ENCODE data around the gene MAST3.

DNA sequence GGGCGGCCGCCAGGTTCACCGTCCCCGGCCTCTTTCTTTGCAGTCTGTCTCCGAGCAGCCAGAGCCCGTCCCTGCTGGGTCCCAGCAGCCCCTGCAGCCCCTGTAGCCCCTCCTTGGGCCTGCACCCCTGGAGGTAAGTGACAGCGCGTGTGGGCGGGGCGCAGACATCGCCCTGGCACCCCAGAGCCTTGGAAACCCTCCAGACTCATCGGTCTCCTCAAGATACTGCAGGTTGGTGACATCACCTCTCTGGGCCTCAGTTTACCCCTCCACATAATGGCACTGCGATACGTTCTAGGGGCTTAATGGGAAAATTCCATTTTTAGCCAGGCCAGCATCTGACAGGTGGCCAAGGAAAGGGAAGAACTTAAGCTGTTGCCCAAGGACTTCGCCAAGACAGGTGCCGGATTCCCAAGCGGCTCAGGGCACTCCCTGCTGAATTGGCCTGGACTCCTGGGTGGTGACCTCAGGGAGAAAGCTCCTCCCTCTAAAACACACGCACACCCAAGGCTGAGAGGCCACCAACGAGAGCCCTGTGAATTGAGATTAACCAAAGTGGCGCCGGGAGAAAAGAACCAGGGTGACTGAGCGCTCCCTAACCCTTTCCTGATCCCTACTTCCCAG is 13.1 kb downstream of the MAST3 start:
- no peak for TF ChIP-seq CTCF (IDR thresholded peaks at IDR 0.05; ENCODE audit: poor library complexity, severe bottlenecking)
- no peak for TF ChIP-seq EZH2 (IDR thresholded peaks at IDR 0.05; ENCODE audit: borderline replicate concordance, insufficient read depth, low read length, poor library complexity, severe bottlenecking)
- TF ChIP-seq EP300 (conservative IDR thresholded peaks at IDR 0.05; ENCODE audit: poor library complexity, severe bottlenecking), result no peak
- TF ChIP-seq SMC3 (conservative IDR thresholded peaks at IDR 0.05; ENCODE audit: poor library complexity), result no peak
- TF ChIP-seq TAF1 (IDR thresholded peaks at IDR 0.05; ENCODE audit: low read depth), result no peak
- no peak for TF ChIP-seq REST (IDR thresholded peaks at IDR 0.05; ENCODE audit: borderline replicate concordance)
- no peak for TF ChIP-seq POLR2AphosphoS5 (IDR thresholded peaks at IDR 0.05)
- TF ChIP-seq RAD21 (conservative IDR thresholded peaks at IDR 0.05), result no peak
- TF ChIP-seq MXI1 (conservative IDR thresholded peaks at IDR 0.05; ENCODE audit: poor library complexity, severe bottlenecking), result no peak
